GM21576 (cell line): ENCODE results near the gene NDUFS5.
"Not testable (repeated sequence)": the region's sequence is repeated elsewhere in the genome, so short reads cannot be mapped to it uniquely, and the experiment has no call there.

Source experiments
- ATAC-seq: cut with Tn5 transposase; IDR thresholded peaks from one replicate; pipeline ENCODE4 v1.9.1; 2021; ENCODE audit warnings: mild to moderate bottlenecking, moderate library complexity; ENCODE audit not compliant: unreplicated experiment

NDUFS5 gene

GRCh38 chr1:39061951-39062350, 35.8 kb downstream of the NDUFS5 start:
- ATAC-seq: no peak

- no peak for ATAC-seq
Observed at GRCh38 chr1:39063191-39063590, 37.0 kb downstream of the NDUFS5 start.

DNA sequence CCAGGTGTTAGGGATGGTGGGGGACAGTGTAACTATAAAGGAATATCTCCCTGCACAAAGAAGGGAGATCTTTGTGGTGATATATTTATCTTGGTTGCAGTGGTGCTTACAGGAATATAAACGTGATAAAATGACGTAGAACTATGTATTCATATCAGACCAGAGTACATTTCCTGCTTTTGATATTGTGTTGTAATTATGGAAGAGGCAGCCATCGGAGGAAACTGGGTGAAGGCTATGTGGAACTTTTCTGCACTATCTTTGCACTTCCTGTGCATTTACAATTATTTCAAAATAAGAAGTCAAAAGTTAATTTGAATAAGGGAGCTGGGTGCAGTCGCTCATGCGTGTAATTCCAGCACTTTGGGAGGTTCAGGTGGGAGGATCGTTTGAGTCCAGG, 37.6 kb downstream of the NDUFS5 start:
- ATAC-seq: no peak

- ATAC-seq: no peak
Observed at GRCh38 chr1:39065542-39065941, 39.4 kb downstream of the NDUFS5 start.

GRCh38 chr1:39068227-39068626, 42.1 kb downstream of the NDUFS5 start:
- not testable (repeated sequence) for ATAC-seq

DNA sequence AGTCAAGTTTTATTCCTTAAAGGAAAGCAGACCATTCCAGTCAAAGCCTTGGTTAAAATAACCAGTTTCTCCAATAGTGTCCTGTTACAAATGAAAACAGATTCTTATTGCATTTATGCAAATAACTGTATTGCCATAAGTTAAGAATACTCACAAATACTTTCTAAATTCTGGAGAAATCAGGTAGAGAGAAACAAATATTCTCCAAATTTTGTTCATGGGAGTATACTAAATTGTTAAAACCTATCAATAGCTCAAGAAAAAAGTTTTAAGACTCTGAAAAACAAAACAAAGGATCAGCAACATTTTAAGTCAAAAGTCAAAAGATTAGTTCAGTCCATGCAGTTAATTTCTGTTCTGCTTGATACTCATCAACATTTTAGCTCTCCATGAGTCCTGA, 45.4 kb downstream of the NDUFS5 start:
- ATAC-seq: not testable (repeated sequence)

- no peak for ATAC-seq
Observed at GRCh38 chr1:39076127-39076798, 50.1 kb downstream of the NDUFS5 start.

GRCh38 chr1:39076799-39077148, 50.6 kb downstream of the NDUFS5 start:
- ATAC-seq: no peak

DNA sequence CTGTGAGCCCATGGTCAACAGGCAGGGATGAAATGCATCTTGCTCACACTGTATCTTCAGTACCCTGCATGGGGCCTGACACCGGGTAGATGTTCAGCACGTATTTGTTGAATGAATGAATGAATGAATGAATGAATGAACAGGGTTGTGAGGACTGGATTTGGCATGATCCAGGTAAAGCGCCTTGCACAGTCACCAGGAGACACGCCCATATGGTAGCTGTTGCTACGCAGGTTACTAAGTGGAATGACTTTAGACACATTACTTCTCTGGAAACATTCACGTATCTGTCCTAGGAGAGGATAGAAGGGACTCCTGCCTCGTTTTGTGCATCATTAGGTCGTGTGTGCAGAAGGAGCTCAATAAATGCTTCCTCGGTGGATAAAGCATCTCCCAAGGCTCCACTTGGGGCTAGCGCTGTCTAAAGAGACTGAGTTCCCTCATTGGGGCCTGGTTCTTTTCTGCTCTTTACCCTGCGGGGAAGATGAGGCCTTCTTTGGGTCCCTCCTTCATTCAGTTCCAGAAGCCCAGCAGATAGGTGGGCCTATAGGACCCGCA, 54.2 kb downstream of the NDUFS5 start:
- ATAC-seq: no peak

GRCh38 chr1:39080831-39081270, 54.7 kb downstream of the NDUFS5 start:
- no peak for ATAC-seq

GRCh38 chr1:39081271-39082009, 55.3 kb downstream of the NDUFS5 start:
- ATAC-seq: no peak

GRCh38 chr1:39082010-39082799, 56.1 kb downstream of the NDUFS5 start:
- no peak for ATAC-seq

DNA sequence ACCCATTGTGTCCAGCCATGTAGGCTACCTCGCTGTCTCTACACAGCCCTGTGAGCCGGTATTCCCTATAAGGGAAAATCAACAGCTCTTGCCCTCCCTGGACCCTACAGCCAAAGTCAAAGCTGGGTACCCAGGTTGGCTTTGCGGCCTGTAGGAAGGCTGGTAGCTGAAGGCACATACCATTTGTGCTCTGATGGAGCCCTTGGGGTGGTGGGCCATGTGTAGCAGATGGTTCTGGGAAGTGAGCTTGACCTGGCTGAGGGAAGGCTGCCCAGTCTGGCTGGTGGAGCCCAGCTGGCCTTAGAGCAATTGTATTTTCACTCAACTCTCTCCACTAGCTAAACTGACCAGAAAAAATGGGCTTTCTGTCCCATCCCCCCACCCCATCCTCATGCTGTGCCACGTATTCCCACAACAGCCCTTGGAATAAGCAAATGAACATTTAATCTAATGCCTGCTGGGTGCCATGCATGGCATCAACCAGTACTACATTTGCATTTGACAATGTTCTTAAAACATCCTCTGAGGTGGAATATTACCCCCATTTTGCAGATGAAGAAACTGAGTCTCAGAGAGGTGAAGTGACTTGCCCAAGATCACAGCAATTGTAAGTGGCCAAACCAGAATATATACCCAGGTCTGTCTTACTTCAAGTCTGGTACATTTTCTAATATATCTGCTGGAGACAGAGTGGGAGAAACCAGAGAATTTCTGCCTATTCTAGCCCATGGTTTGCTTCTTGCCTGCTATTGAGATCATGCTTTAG, 56.8 kb downstream of the NDUFS5 start:
- ATAC-seq: no peak

- no peak for ATAC-seq
Observed at GRCh38 chr1:39084191-39084590, 58.0 kb downstream of the NDUFS5 start.
